ENCODE results near the gene C6orf132. TPM values are rescaled to one million over a fixed set of nuclear protein-coding genes. Genes with fewer than 3 reads are reported as not detected.

C6orf132 gene
- total RNA-seq, 2 donors from 2014 or later: 23.4 to 24.4 TPM

GRCh38 chr6:42162812-42163211 is 20.4 kb upstream of the C6orf132 start:
- Histone ChIP-seq H3K4me1 (ENCODE audit: control insufficient read depth, insufficient read depth, low read length) (no peaks in the 10 kb centered on the region), H3K27ac (ENCODE audit: low read depth, low read length) (no peak overlapping the region), H3K27me3 (ENCODE audit: control insufficient read depth, insufficient read depth, low read length, poor library complexity, severe bottlenecking) (no peaks in the 10 kb centered on the region), H3K4me3 (ENCODE audit: low read length) (no peak overlapping the region), H3K9me3 (ENCODE audit: control insufficient read depth, low read length) (no peaks in the 10 kb centered on the region), H3K36me3 (ENCODE audit: control insufficient read depth, insufficient read depth, low read length) (no peaks in the 10 kb centered on the region), H3K9ac (ENCODE audit: extremely low read depth, low read length, poor library complexity, severe bottlenecking) (no peak overlapping the region)
- Mint-ChIP-seq H3K9me3 (no peaks in the 10 kb centered on the region), H3K4me3 (no peak overlapping the region), H3K36me3 (ENCODE audit: low read depth) (no peaks in the 10 kb centered on the region), H3K27me3 (ENCODE audit: insufficient read depth) (peaks cover 14% of the 10 kb centered on the region), H3K4me1 (peaks cover 9% of the 10 kb centered on the region), H3K27ac (no peak overlapping the region)
- TF ChIP-seq, protein P1, sequence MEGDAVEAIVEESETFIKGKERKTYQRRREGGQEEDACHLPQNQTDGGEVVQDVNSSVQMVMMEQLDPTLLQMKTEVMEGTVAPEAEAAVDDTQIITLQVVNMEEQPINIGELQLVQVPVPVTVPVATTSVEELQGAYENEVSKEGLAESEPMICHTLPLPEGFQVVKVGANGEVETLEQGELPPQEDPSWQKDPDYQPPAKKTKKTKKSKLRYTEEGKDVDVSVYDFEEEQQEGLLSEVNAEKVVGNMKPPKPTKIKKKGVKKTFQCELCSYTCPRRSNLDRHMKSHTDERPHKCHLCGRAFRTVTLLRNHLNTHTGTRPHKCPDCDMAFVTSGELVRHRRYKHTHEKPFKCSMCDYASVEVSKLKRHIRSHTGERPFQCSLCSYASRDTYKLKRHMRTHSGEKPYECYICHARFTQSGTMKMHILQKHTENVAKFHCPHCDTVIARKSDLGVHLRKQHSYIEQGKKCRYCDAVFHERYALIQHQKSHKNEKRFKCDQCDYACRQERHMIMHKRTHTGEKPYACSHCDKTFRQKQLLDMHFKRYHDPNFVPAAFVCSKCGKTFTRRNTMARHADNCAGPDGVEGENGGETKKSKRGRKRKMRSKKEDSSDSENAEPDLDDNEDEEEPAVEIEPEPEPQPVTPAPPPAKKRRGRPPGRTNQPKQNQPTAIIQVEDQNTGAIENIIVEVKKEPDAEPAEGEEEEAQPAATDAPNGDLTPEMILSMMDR (conservative IDR thresholded peaks at IDR 0.05): no peak
- no peak for DNase-seq
- 89 to 97% methylated on average over 9 to 13 of the region's 13 CpGs for WGBS, 2 experiments (ENCODE audit: insufficient coverage in 1 of 2, insufficient read length in 1 of 2)

- WGBS, 2 experiments (ENCODE audit: insufficient coverage in 1 of 2, insufficient read length in 1 of 2): 50 to 65% methylated on average over 4 to 7 of the region's 7 CpGs
- H3K36me3 ChIP-seq (ENCODE audit: control insufficient read depth, insufficient read depth, low read length): no peaks in the 10 kb centered on the region
- H3K4me3 ChIP-seq (ENCODE audit: low read length): no peak overlapping the region
- H3K9me3 ChIP-seq (ENCODE audit: control insufficient read depth, low read length): no peaks in the 10 kb centered on the region
- Mint-ChIP-seq H3K9me3 (no peaks in the 10 kb centered on the region), H3K4me1 (peaks cover 9% of the 10 kb centered on the region), H3K27ac (no peak overlapping the region), H3K27me3 (ENCODE audit: insufficient read depth) (peaks cover 17% of the 10 kb centered on the region), H3K4me3 (no peak overlapping the region), H3K36me3 (ENCODE audit: low read depth) (no peaks in the 10 kb centered on the region)
- H3K9ac ChIP-seq (ENCODE audit: extremely low read depth, low read length, poor library complexity, severe bottlenecking): no peak overlapping the region
- no peaks in the 10 kb centered on the region for H3K27me3 ChIP-seq (ENCODE audit: control insufficient read depth, insufficient read depth, low read length, poor library complexity, severe bottlenecking)
- DNase-seq: peak; percentile 78
- TF ChIP-seq, protein P1 (conservative IDR thresholded peaks at IDR 0.05): no peak
- no peak overlapping the region for H3K27ac ChIP-seq (ENCODE audit: low read depth, low read length)
- no peaks in the 10 kb centered on the region for H3K4me1 ChIP-seq (ENCODE audit: control insufficient read depth, insufficient read depth, low read length)
These were observed 20.0 kb upstream of the C6orf132 start for GRCh38 chr6:42162384-42162783.

DNA sequence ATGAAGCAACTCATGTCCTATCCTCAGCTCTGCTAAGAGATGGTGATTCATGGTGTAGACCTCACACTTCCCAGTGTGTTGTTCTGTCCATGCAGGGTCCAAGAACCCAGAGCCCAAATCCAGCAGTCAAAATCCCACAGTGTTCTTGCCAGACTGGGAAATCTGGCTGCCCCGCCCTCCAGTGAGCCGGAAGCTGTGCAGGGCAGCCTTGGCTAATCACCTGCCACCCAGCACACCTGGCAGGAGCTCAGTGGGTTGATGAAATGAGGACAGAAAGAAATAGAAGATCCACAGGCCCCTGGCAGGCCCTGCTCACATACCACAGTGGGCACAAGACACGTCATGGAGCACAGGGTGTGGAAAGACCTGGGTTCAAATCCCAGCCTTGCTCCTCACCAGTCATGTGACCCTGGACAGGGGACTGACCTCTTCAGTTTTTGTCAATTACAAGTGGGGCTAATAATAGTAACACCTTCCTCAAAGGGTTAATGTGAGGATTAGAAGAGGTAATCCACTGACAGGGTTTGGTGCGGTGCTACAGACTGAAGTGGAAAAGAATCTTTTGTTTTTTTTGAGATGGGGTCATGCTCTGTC is 17.1 kb upstream of the C6orf132 start:
- Mint-ChIP-seq H3K9me3 (no peaks in the 10 kb centered on the region), H3K4me3 (no peak overlapping the region), H3K36me3 (ENCODE audit: low read depth) (no peaks in the 10 kb centered on the region), H3K4me1 (peaks cover 7% of the 10 kb centered on the region), H3K27me3 (ENCODE audit: insufficient read depth) (peaks cover 19% of the 10 kb centered on the region), H3K27ac (no peak overlapping the region)
- Histone ChIP-seq H3K36me3 (ENCODE audit: control insufficient read depth, insufficient read depth, low read length) (no peaks in the 10 kb centered on the region), H3K4me3 (ENCODE audit: low read length) (no peak overlapping the region), H3K9me3 (ENCODE audit: control insufficient read depth, low read length) (no peaks in the 10 kb centered on the region), H3K9ac (ENCODE audit: extremely low read depth, low read length, poor library complexity, severe bottlenecking) (no peak overlapping the region), H3K4me1 (ENCODE audit: control insufficient read depth, insufficient read depth, low read length) (no peaks in the 10 kb centered on the region), H3K27me3 (ENCODE audit: control insufficient read depth, insufficient read depth, low read length, poor library complexity, severe bottlenecking) (no peaks in the 10 kb centered on the region), H3K27ac (ENCODE audit: low read depth, low read length) (no peak overlapping the region)
- DNase-seq: no peak
- WGBS, 2 experiments (ENCODE audit: insufficient coverage in 1 of 2, insufficient read length in 1 of 2): 85 to 86% methylated on average over 4 of the region's 4 CpGs
- TF ChIP-seq, protein P1 (conservative IDR thresholded peaks at IDR 0.05): no peak
